HEK293 (cell line): ENCODE results near the gene POU5F1.
A peak's percentile ranks its signal among the peaks of the same experiment; 100 is the strongest.
"Not testable (repeated sequence)": the region's sequence is repeated elsewhere in the genome, so short reads cannot be mapped to it uniquely, and the experiment has no call there.

Source experiments
- CTCF ChIA-PET: fragments of 350-600 bp; formaldehyde crosslinking; extraction: SDS; loops from one replicate; lab custom pipeline; 2021; ENCODE audit warnings: antibody characterized with exemption; lab: Yijun Ruan, JAX
- POLR2A ChIA-PET: fragments of 300-600 bp; formaldehyde crosslinking; extraction: SDS; loops from one replicate; lab custom pipeline; 2020; ENCODE audit warnings: antibody characterized with exemption, inconsistent platforms; lab: Yijun Ruan, JAX
- H3K27ac ChIP-seq: fragments of 200-500 bp; sonication (Bioruptor generic); 2 replicates; pipeline ENCODE4 v1.5.1; 2014; ENCODE audit warnings: low read depth, low read length, control low read depth, inconsistent platforms; ENCODE audit errors: extremely low read depth
- H3K36me3 ChIP-seq, 2 experiments: fragments of 200-500 bp in 1 of 2; sonication (Bioruptor generic) in 1 of 2; 1 replicate in 1 of 2; 2 replicates in 1 of 2; pipeline ENCODE4 v1.5.1; 2014 to 2017; ENCODE audit warnings: inconsistent platforms in 2 of 2, low read length in 2 of 2; ENCODE audit not compliant: control insufficient read depth in 2 of 2, insufficient read depth in 1 of 2
- H3K4me1 ChIP-seq: fragments of 200-500 bp; sonication (Bioruptor generic); 2 replicates; pipeline ENCODE4 v1.5.1; 2014; ENCODE audit warnings: mild to moderate bottlenecking, low read length, inconsistent platforms; ENCODE audit not compliant: control insufficient read depth, insufficient read depth
- H3K4me3 ChIP-seq: 2 replicates; pipeline ENCODE4 v1.5.1; 2011; ENCODE audit warnings: low read depth, mild to moderate bottlenecking, control low read depth, low read length, moderate library complexity
- H3K9me3 ChIP-seq: fragments of 200-500 bp; sonication (Bioruptor generic); 2 replicates; pipeline ENCODE4 v1.5.1; 2014; ENCODE audit warnings: low read depth, low read length, inconsistent platforms; ENCODE audit not compliant: control insufficient read depth, insufficient read depth
- GLIS2 ChIP-seq: fragments of 450-650 bp; formaldehyde crosslinking; IDR thresholded peaks from 2 replicates; pipeline ENCODE4 v1.5.1; 2016; ENCODE audit warnings: missing biosample characterization, missing genetic modification characterization
- SCRT2 ChIP-seq: fragments of 450-650 bp; formaldehyde crosslinking; IDR thresholded peaks from 2 replicates; pipeline ENCODE4 v1.5.1; 2016; ENCODE audit warnings: missing biosample characterization, missing genetic modification characterization
- ZNF114 ChIP-seq: fragments of 450-650 bp; formaldehyde crosslinking; IDR thresholded peaks from 2 replicates; pipeline ENCODE4 v1.5.0; 2017; ENCODE audit warnings: missing biosample characterization, missing genetic modification characterization
- ZNF433 ChIP-seq: fragments of 450-650 bp; formaldehyde crosslinking; IDR thresholded peaks from 2 replicates; pipeline ENCODE4 v1.5.1; 2016; ENCODE audit warnings: missing biosample characterization, missing genetic modification characterization, low read depth
- ZNF660 ChIP-seq: fragments of 450-650 bp; IDR thresholded peaks from 2 replicates; pipeline ENCODE4 v1.5.1; 2018; ENCODE audit warnings: missing biosample characterization, mild to moderate bottlenecking, missing genetic modification characterization
- ZNF747 ChIP-seq: fragments of 450-650 bp; formaldehyde crosslinking; IDR thresholded peaks from 2 replicates; pipeline ENCODE4 v1.5.1; 2016; ENCODE audit warnings: missing biosample characterization, missing genetic modification characterization
- ZNF76 ChIP-seq: fragments of 450-650 bp; formaldehyde crosslinking; IDR thresholded peaks from 2 replicates; pipeline ENCODE4; 2016; ENCODE audit warnings: low read depth, missing biosample characterization, missing genetic modification characterization, borderline replicate concordance
- ZNF792 ChIP-seq: fragments of 450-650 bp; formaldehyde crosslinking; IDR thresholded peaks from 2 replicates; pipeline ENCODE4 v1.5.1; 2016; ENCODE audit warnings: missing biosample characterization, missing genetic modification characterization
- ZXDB ChIP-seq: fragments of 450-650 bp; formaldehyde crosslinking; IDR thresholded peaks from 2 replicates; pipeline ENCODE4 v1.5.1; 2016; ENCODE audit warnings: missing biosample characterization, missing genetic modification characterization
- TF ChIP-seq, protein P1 (sequence below): fragments of 450-650 bp; formaldehyde crosslinking; IDR thresholded peaks from 2 replicates; pipeline ENCODE4 v1.5.1; 2017; ENCODE audit warnings: missing biosample characterization, missing genetic modification characterization

The POU5F1 gene

DNA sequence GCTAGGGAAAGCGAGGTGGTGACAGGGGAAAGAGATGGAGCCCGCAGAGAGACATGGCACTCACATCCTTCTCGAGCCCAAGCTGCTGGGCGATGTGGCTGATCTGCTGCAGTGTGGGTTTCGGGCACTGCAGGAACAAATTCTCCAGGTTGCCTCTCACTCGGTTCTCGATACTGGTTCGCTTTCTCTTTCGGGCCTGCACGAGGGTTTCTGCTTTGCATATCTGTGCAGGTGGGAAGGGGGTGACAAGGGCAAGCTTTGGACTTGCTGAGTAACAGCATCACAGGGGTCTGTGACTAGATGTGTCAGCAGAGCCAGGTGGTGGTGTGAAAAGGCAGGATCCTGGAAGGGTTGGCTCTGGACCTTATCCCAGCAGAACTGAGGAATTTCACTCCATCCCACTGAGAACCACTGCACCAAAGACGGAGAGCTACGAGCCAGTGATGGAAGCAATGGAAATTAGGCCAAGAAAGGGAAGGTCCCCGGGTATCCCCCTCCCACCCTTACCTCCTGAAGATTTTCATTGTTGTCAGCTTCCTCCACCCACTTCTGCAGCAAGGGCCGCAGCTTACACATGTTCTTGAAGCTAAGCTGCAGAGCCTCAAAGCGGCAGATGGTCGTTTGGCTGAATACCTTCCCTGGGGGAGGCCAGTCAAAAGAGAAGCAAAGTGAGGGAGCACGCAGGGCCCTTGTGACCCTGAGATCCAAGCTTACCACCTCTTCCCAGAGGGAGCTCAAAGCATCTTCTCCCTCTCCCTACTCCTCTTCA is 5.2 kb downstream of the POU5F1 start:
- not testable (repeated sequence) for H3K4me3 ChIP-seq, H3K27ac ChIP-seq, H3K9me3 ChIP-seq, H3K4me1 ChIP-seq
- TF ChIP-seq, protein P1, sequence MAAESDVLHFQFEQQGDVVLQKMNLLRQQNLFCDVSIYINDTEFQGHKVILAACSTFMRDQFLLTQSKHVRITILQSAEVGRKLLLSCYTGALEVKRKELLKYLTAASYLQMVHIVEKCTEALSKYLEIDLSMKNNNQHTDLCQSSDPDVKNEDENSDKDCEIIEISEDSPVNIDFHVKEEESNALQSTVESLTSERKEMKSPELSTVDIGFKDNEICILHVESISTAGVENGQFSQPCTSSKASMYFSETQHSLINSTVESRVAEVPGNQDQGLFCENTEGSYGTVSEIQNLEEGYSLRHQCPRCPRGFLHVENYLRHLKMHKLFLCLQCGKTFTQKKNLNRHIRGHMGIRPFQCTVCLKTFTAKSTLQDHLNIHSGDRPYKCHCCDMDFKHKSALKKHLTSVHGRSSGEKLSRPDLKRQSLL (tag by site-specific recombination): 0 out of 2 replicates have a peak, but pooled peaks have one; percentile 15
- ChIA-PET POLR2A (interaction anchor here (0.8 to 1.5 kb wide), 4 partner anchors 10 to 17 kb away, joined by 3 to 4 read pairs (median 4); no protein-coding TSS in a partner anchor), CTCF (interaction anchor here (0.5 to 1.1 kb wide), 4 partner anchors 19 to 624 kb away, joined by 3 to 4 read pairs (median 4); no protein-coding TSS in a partner anchor)
- peaks cover 11 to 39% of the 10 kb centered on the region in 2 experiments for H3K36me3 ChIP-seq

DNA sequence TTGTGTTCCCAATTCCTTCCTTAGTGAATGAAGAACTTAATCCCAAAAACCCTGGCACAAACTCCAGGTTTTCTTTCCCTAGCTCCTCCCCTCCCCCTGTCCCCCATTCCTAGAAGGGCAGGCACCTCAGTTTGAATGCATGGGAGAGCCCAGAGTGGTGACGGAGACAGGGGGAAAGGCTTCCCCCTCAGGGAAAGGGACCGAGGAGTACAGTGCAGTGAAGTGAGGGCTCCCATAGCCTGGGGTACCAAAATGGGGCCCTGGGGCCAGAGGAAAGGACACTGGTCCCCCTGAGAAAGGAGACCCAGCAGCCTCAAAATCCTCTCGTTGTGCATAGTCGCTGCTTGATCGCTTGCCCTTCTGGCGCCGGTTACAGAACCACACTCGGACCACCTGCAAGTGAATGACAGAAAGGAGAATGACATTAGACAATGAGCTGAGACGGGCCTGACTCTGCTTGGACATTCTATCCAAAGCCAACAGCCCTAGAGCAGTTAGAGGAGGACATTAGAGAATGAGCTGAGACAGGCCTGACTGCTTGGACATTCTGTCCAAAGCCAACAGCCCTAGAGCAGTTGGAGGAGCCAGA is 5.9 kb downstream of the POU5F1 start:
- CTCF ChIA-PET: interaction anchor here (0.6 to 1.5 kb wide), 4 partner anchors 32 to 588 kb away, joined by 3 to 4 read pairs (median 3); no protein-coding TSS in a partner anchor
- H3K27ac ChIP-seq: not testable (repeated sequence)

DNA sequence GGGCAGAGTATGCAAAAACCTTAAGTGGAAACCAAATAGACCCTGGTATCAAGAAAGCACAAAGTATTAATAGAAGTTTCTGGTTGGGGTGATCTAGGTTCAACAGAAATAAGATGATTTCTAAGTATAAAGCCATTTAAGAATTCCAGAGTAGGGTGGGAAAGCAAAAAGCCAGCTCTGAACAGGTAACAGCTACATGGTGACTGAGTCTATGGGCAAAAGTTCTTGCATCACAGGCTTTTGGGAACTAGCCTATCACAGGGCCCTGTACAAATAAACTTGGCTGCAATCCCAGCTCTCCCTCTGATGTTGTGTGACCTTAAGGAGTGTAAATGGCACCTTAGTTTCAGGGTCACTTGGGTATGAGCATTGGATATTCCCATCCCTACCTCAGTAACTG is 6.6 kb downstream of the POU5F1 start:
- Histone ChIP-seq H3K4me3 (no peak overlapping the region), H3K4me1 (peaks cover 6% of the 10 kb centered on the region), H3K9me3 (no peaks in the 10 kb centered on the region), H3K27ac (no peak overlapping the region), H3K36me3 (peaks cover 14 to 47% of the 10 kb centered on the region in 2 experiments)
- ChIA-PET CTCF (interaction anchor here (0.9 to 1.5 kb wide), 2 partner anchors 36 to 341 kb away, joined by 3 read pairs; no protein-coding TSS in a partner anchor), POLR2A (no interaction called here)
- TF ChIP-seq ZNF660 (tag by site-specific recombination): peak; percentile 62
- no peak for TF ChIP-seq GLIS2 (tag by site-specific recombination)
- no peak for TF ChIP-seq ZNF792 (tag by site-specific recombination)
- TF ChIP-seq ZNF433: no peak

More for the DNA sequence above, 5.9 kb downstream of the POU5F1 start:
- H3K9me3 ChIP-seq, H3K4me1 ChIP-seq, H3K4me3 ChIP-seq: not testable (repeated sequence)
- POLR2A ChIA-PET: interaction anchor here (0.8 to 1.5 kb wide), 3 partner anchors 9 to 18 kb away, joined by 3 to 4 read pairs (median 3); no protein-coding TSS in a partner anchor
- peaks cover 14 to 45% of the 10 kb centered on the region in 2 experiments for H3K36me3 ChIP-seq

DNA sequence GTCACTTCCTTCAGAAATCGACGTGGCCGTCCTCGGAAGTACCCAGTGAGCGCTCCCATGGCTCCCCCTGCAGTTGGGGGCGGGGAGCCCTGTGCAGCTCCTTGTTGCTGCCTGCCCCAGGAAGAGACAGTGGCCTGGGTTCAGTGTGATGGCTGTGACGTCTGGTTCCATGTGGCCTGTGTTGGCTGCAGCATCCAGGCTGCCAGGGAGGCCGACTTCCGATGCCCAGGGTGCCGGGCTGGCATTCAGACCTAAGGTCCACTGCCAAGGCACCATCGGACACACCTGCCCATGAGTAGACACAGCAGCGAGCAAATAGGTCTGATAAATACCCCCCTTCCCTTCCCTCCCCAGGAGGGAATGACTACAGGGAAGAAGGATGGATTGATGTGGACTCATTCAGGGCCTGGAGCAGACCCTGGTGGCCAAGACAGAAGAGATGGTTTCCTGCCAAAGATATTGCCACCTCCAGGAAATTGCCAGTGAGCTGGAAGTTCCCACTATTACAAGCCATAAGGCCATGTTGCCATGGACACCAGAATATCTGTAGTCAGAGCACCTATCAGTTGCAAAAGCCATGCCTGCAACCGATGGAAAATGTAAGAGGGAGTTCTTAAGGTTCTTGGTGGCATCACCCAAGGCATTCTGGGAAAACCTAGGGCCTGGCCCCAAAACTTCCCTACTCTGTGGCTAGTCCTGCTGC is 7.9 kb downstream of the POU5F1 start:
- Histone ChIP-seq H3K4me3 (no peak overlapping the region), H3K4me1 (peaks cover 6% of the 10 kb centered on the region), H3K27ac (no peak overlapping the region), H3K36me3 (peaks cover 14 to 47% of the 10 kb centered on the region in 2 experiments), H3K9me3 (no peaks in the 10 kb centered on the region)
- ChIA-PET POLR2A (interaction anchor here (0.6 kb wide), 1 partner anchor 14 kb away, joined by 5 read pairs; no protein-coding TSS in a partner anchor), CTCF (interaction anchor here (0.6 to 1.5 kb wide), 3 partner anchors 34 to 79 kb away, joined by 3 to 4 read pairs (median 3); no protein-coding TSS in a partner anchor)
- TF ChIP-seq ZXDB (tag by site-specific recombination) (0 out of 2 replicates have a peak, but pooled peaks have one; percentile 35), ZNF433 (no peak)

DNA sequence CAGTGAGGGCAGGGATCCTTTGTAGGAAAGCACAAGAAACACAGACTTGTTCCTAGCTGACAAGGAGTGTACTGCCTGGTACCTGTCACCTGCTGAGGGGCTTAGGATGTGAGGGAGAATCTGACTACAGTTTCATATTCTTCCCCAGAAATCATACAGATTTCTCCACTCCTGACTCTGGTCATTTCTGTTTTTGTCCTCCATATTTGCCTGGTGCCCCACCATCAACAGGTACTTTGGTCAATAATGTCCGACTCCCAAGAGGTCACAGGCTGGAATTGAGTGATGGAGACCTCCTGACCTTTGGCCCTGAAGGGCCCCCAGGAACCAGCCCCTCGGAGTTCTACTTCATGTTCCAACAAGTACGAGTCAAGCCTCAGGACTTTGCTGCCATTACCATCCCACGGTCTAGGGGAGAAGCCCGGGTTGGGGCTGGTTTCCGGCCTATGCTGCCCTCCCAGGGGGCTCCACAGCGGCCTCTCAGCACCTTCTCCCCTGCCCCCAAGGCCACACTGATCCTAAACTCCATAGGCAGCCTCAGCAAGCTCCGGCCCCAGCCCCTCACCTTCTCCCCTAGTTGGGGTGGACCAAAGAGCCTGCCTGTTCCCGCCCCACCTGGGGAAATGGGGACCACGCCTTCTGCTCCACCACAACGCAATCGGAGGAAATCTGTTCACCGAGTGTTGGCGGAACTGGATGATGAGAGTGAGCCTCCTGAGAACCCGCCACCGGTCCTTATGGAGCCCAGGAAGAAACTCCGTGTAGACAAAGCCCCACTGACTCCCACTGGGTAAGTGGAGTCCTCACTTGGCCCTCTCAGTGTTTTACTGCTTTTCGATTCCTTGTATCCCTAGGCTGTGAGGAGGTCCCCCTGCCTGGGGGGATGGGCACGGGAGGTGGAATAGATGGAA is 9.0 kb downstream of the POU5F1 start:
- ChIA-PET CTCF (no interaction called here), POLR2A (interaction anchor here (0.7 kb wide), 1 partner anchor 967 kb away, joined by 3 read pairs; the partner anchor contains the start of gene ATF6B)
- Histone ChIP-seq H3K36me3 (peaks cover 14 to 50% of the 10 kb centered on the region in 2 experiments), H3K4me3 (no peak overlapping the region), H3K4me1 (peaks cover 9% of the 10 kb centered on the region), H3K27ac (no peak overlapping the region), H3K9me3 (no peaks in the 10 kb centered on the region)
- TF ChIP-seq ZNF114 (tag by site-specific recombination) (no peak), SCRT2 (tag by site-specific recombination) (peak; percentile 76), ZNF76 (tag by site-specific recombination) (no peak), ZNF747 (tag by site-specific recombination) (no peak)
